Myocyte (in vitro differentiated cells): ENCODE measurements around the gene INPP5A. TPM values are rescaled to one million over a fixed set of nuclear protein-coding genes. Genes with fewer than 3 reads are reported as not detected.
A peak's percentile ranks its signal among the peaks of the same experiment; 100 is the strongest.

ENCODE experiments used
- DNase-seq: peaks from one replicate; pipeline ENCODE4 v3.0.0-alpha.2; 2012; ENCODE audit warnings: low read depth
- total RNA-seq: library from RNA; depleted of rRNA; stranded (reverse); fragments of >200 nt; gene quantifications from 2 replicates; pipeline ENCODE4 v1.2.3, GENCODE V29; 2014

The INPP5A gene
- total RNA-seq, 1 donor from 2014 or later, result 48.6 TPM

DNA sequence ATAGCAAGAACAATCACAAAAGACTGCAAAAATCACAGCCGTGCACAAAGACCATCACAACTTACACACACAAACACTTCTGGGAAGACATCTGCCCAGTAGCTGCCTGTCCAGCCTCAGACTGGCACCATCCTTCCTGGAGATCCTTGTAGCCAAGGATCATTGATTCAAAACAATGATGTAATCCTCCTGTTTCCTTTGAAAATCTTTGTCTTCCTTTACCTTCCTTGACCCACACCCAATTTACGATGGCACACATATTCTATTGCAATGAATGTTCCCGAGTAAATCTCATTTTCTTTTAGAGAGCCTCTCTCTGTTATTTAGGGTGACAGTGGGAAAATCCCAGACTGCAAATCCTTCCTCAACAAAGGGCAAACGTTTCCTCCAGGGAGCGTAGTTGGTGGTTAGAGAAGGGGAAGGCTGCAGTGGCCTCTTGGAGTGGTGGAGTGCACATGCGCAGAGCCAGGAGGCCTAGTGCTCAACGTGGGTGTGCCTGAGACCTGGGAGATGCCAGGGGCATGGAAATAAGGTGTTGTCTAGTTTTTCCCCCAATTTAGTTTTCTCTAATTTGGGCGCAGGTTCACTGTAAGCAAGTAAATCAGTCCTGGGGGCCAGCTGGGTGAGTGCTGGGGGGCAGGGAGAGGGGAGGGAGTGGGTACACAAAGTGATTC is 3.1 kb upstream of the INPP5A start:
- no peak for DNase-seq

DNA sequence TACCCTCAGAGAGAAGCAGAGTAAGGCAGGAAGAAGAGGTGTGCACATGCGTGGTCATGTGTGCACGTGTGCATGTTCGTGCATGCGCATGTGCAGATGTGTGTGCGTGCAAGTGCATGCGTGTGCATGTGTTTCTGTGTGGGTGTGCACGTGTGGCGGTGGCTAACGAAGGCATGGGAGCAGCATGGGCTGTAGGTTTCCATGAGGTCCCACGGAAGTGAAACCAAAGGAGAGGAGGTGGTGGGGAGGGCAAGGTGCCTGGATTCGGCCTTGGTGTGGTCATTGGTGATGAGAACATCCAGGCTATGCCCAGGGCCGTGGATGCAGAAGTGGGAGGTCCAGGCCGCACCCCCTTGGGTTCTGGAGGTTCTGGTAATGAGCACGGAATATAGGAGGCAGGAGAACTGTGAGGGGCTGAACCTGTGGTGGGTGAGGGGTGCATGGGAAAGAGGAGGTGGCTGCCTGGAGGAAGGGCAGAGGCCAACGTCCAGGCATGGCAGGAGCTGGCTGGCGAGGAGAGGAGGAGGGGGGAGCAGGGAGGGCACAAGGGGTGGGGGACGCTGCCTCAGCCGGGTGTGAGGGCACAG is 2.4 kb upstream of the INPP5A start:
- DNase-seq, result no peak

DNA sequence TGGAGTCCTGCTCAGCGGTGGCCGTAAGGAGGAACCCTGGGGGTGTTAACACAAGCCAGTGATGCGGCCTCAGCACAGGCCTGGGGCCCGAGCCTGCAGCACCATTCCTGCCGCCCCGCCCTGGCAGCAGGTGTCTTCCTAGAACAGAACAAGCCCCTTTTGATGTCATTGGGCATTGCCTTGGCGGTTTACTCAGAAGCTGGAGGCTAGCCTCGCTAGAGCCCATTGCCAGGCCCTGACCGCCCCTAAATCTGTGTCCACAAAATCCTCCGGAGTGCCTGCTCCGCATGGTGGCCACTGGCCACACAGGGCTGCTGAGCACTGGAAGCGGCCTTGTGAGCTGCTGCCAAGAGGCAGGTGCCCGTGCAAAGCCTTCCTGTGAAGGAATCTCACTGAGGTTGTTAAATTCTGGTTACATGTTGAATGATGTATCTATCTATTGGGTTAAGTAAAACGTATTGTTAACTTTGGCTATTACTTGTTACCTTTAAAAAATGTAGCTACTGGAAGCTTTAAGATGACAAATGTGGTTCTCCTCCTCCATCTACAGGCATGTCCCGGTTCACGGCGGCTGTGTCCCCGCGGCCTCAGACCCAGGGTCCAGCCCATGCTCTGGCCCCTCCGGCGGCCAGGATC is 1.2 kb upstream of the INPP5A start:
- DNase-seq, result peak; percentile 40

DNA sequence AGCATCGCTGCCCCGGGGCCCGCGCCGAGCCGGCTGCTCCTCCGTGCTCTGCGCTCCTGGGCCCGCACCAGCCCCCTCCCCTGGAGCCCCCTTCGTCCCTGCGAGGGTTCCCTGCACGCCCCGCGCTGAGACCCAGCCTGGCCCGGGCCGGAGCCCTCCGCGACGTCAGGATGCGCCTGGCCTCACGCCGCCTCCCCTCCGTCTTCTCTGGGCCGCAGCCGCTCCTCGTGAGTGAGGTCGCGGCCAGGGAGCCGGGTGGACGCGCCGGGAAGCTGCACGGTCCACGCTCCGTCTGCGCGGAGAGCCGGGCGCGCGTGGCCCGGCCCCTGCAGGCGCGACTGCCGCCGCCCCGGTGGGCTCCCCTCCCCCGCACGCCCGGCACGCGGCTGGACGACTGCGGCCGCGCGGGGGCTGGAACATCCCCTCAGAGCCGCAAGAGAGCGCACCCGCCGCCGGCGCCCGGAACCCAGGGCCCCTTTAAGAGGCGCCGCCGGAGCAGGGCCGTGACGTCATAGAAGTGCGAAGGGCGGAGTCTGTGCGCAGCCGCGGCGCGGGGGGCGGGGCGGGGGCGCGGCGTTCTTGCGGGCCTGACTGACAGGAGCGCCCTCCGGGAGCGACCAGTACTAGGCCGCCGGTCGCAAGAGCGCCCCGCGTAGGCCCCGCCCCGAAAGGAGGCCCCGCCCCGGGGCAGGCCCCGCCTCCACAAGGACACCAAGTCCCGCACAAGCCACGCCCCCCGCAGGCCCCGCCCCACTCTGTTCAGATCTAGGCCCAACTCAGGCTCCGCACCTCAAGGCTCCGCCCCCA is 507 bp upstream of the INPP5A start:
- peak; percentile 99 for DNase-seq

DNA sequence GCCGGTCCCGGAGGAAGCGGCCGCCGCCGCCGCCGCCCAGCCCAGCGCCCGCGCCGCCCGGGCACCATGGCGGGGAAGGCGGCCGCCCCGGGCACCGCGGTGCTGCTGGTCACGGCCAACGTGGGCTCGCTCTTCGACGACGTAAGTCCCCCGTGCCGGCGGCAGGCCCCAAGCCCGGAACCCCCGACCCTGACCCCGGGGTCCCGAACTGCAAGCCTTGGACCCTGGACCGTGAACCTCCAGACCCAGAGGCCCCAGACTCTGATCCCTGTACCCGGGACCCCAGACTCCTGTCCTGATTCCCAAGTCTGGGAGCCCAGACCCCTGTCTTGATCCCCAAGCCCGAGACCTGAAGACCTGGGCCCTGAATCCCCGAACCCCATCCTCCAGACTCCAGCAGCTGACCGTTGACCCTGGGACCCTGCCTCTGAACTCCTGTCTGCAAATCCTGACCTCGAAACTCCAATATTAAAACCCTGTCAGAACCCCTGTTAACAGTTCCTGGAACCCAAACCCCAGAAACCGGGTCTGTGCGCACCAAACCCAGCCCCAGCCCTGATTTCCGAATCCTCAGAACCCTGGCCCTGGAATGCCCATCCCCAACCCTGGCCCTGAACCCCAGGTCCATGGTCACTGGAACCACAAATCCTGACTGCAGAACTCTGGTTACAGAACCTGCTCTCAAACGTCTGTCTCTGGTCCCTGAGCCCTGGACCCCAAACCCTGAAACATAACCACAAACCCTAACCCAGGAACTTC is 623 bp downstream of the INPP5A start:
- no peak for DNase-seq

DNA sequence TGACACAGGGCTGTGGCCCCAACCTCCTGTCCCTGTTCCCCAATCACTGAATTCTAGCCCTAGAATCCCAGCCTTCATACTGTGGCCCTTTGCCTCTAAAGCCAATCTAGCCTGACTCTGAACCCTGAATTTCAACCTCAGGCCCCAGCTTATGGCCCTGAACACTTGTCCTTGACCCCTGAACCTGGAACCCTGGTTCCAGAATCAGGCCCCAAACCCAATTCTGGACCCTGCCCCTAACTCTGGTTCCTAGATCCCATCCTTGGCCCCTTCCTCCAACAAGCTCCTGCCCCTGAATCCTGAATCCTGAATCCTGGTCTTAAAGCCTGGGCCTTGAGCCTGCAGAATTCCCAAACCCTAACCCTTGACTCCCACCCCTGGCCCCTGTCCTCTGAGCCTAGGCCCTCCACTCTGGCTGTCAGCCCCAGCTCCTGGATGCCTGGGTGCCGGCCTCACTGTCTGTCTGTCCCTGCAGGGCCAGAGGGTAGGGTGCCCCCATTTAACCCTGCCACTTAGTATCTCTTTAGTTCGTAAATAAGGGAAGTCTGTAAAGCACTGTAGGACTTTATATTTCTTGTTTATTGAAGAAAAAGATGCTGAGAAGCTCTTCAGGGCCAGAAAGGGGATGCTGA is 1.3 kb downstream of the INPP5A start:
- DNase-seq, result no peak

- DNase-seq, result no peak
Measured at GRCh38 chr10:132539431-132539839, 1.8 kb downstream of the INPP5A start.

DNA sequence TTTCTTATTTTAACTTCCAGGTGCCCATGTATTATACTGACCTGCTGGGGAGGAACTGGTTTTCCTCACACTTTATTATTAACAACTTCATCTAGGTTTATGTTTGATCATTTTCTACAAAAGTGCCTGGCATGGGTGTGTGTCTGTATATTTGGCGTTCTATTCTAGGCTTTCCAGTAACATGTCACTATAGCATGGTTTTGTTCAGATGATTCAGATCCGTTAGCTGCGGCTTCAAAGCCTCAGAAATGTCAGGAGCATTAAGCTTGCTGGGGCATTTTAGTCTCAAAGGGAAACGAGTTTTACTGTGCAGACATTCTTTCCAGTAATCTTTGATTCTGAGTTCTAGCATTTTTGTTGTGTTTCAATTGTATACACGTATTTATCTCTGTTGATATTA is 2.3 kb downstream of the INPP5A start:
- DNase-seq, result peak; percentile 50

DNA sequence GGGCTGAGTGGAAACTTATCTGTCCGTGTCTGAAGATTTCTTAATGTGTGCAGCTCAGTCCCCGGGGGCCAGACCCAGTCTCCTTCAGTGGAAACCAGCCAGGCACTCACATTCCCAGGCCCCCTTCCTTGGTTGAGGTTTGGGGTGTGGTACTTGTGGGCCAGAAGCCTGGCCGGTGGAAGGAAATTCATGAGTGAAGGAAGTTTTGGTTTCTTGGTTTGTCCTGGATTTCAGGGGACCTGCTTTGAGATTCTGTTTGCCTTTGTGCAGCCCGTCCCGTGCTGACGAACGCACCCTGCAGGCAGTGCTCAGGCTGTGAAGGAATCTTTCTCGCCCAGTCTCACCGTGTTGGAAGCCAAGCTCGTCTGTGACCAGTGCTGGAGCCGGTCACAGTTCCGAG is 2.9 kb downstream of the INPP5A start:
- no peak for DNase-seq

- no peak for DNase-seq
Measured at GRCh38 chr10:132541129-132541528, 3.5 kb downstream of the INPP5A start.

DNA sequence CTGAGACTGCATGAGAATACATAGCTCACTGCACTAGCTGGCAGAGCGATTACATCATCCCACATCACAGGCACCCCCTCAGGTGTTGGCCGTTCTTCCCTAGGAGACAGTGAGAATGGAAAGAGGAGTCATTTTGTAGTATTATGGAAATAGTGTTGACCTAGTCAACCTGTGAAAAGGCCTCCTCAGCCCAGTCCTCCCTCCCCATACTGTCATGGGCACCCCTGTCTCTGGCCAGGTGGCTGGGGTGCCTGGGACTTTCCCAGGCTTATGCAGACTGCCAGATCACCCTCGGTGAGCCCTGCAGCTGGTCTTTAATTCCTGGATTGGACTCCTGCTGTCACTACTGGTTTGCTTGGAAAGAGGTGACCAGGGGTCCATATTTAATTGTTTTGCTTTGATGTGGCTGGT is 4.0 kb downstream of the INPP5A start:
- DNase-seq, result no peak

GRCh38 chr10:132542086-132542775 is 4.6 kb downstream of the INPP5A start:
- no peak for DNase-seq

DNA sequence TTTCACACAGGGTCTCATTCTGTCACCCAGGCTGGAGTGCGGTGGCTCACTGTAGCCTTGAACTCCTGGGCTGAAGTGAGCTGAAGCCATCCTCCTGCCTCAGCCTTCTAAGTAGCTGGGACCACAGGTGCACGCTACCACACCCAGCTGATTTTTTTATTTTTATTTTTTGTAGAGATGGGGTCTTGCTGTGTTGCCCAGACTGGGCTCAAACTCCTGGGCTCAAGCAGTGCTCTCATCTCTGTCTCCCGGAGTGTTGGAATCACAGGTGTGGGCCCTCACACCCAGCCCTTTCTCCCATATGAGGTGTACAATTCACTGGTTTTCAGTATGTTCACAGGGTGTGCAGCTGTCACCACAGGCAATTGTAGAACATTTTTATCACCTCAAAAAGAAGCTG is 5.2 kb downstream of the INPP5A start:
- no peak for DNase-seq

DNA sequence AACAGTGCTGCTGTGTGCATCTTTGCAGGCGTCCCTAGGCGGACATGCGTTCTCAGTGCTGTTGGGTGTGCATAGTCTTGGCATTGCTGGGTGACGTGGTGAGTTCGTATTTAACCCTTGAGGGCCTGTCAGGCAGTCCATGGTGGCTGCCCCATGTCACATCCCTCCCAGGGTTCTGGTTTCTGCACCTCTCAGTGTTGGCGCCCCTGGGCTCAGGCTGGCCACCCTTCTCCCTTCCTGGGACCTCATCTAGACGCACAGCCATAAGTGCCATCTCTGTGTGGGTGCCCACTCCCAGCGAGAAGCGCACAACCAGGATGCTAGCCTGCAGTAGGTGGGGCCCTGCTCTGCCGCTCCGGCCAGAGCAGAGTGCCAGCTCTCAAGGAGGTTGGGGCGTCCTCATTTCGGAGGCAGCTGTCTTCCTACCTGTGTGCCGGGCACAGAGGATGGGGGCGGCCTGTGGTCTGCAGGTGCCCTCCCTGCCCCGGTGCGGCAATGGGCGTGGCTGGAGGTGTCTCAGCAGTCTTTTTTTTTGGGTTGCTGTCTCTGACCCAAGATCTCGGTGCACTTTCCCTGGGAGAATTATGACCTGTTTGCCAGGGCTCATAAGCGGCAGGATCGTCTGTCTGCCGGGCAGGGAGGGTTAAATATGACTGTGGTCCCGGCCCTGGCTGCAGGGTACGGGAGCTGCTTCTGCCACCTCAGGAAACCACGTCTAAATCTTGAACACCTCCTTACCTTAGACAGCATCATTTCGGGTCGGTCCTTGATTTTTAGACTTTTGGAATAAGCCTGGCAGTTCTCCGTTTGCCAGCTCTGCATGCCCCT is 6.5 kb downstream of the INPP5A start:
- DNase-seq, result no peak

DNA sequence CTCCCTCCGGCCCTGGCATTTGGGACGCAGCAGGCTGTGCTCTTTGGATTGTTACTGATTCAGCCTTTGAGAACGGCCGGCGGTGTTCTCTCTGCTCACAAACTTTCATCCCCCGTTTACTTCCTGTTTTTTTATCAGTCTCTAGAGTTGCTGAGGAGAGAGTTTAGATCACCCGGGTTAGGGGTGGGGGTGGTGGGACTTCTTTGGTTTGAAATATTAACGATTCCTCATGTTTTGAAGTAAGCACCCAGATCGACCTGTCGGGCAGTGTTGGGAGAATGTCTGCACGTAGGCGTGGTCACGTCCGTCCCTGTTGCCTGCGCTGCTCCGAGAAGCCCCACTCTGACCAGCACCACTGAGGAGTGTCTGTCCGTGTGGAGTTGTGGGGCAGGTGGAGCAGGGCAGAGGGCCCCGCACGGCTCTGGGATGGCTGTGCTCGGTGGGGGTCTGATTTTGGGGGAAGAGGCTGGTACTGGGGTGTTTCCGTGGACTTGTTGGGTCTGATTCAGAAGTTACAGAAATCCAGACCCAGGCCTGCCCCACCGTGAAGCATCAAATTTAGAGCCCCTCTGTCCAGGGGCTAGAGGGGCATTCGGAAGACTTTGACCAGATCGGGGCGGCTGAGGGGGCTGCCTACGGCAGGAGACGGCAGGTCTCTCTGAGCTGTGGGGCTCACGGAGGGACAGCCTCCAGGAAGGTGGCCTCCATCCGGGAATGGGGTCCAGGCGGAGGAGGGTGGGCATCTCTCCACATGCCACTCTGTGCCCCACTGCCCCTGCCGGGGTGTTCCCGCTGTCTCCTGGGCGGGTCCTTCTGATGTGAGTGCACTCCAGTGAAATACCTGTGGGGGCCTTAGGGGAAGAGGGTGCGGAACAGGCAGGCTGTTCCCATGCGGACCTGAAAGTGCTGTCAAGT is 7.4 kb downstream of the INPP5A start:
- DNase-seq, result no peak

DNA sequence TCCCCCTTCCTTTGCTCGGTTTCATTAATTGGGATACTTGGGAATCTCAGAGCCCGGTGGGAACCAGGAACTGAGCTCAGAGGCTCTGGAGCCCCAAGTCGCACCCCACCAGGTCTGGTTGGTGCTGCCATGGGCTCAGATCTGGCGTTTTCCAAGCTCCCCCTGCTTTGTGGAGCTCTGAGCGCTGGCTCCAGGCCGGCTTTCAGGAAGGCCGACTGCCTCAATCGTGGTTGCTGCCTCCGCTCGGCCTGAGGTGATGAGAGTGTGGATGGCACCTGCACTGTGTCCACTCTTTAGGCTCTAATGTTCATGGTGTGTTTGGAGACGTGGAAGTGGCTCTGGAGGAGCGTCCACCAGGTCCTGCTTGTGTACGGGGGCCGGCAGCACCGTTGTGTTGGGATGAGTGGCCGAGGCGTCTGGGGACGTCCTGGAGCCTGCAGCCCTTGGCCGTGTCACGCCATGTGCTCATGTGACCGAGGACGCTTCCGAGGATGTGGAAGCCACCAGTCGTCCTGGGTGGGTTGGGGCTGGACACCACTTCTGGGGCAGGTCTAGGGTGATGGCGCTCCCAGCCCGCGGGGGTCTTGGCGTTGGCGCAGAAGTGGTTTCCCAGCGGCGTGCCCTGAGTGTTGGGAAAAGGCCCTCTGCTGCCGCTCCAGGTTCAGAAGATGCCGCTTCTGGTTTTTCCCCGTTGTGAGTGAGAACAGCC is 8.2 kb downstream of the INPP5A start:
- DNase-seq, result no peak
